Measurements from ENCODE around the gene RNASE7.
"Not testable (repeated sequence)": the region's sequence is repeated elsewhere in the genome, so short reads cannot be mapped to it uniquely, and the experiment has no call there.

RNASE7 gene

DNA sequence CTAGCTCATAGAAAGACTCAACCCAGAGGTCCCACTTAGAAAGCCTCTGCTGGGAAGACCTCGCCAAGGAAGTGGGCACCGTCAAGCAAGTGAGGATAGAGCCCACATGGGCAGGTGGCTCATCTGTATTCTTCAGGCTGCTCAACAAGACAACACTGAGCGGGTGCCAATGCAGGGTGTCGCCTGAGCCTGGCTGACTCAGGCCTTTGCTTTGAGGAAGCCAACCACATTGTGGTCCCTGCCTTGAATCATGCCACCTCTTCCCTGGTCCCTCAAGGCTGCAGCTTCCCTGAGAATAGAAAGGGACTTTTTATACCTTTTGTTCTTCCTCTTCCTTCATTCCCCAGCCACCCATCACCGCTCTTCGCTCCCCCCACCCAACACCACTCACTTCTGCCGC is 5.4 kb upstream of the RNASE7 start:
- TF ChIP-seq, protein P1, sequence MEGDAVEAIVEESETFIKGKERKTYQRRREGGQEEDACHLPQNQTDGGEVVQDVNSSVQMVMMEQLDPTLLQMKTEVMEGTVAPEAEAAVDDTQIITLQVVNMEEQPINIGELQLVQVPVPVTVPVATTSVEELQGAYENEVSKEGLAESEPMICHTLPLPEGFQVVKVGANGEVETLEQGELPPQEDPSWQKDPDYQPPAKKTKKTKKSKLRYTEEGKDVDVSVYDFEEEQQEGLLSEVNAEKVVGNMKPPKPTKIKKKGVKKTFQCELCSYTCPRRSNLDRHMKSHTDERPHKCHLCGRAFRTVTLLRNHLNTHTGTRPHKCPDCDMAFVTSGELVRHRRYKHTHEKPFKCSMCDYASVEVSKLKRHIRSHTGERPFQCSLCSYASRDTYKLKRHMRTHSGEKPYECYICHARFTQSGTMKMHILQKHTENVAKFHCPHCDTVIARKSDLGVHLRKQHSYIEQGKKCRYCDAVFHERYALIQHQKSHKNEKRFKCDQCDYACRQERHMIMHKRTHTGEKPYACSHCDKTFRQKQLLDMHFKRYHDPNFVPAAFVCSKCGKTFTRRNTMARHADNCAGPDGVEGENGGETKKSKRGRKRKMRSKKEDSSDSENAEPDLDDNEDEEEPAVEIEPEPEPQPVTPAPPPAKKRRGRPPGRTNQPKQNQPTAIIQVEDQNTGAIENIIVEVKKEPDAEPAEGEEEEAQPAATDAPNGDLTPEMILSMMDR (IDR thresholded peaks at IDR 0.05; ENCODE audit: low read length, missing control alignments), result no peak
- DNase-seq (ENCODE audit: low read depth), result no peak
- H3K4me3 ChIP-seq (replicated peaks; ENCODE audit: low read depth, low read length), result no peak overlapping the region

DNA sequence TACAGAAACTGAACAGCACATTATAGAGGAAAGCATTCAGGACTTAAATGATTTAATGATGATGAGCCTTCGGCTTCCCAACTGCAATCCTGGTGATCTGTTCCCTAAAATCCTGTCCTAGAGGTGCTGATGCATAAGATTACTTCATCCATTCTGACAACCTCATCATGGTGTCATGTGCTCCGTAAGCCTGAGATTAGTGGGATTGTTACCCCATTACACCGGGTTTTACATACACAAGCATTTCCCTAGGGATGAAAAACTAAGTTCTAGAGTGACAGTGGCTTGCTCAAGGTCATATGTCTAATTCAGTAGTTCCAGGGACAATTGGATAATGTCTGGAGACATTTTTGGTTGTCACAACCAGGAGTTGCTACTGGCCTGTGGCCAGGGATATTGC is 5.0 kb upstream of the RNASE7 start:
- H3K4me3 ChIP-seq (replicated peaks; ENCODE audit: low read depth, low read length), result no peak overlapping the region
- no peak for DNase-seq (ENCODE audit: low read depth)
- TF ChIP-seq, protein P1 (IDR thresholded peaks at IDR 0.05; ENCODE audit: low read length, missing control alignments), result no peak

DNA sequence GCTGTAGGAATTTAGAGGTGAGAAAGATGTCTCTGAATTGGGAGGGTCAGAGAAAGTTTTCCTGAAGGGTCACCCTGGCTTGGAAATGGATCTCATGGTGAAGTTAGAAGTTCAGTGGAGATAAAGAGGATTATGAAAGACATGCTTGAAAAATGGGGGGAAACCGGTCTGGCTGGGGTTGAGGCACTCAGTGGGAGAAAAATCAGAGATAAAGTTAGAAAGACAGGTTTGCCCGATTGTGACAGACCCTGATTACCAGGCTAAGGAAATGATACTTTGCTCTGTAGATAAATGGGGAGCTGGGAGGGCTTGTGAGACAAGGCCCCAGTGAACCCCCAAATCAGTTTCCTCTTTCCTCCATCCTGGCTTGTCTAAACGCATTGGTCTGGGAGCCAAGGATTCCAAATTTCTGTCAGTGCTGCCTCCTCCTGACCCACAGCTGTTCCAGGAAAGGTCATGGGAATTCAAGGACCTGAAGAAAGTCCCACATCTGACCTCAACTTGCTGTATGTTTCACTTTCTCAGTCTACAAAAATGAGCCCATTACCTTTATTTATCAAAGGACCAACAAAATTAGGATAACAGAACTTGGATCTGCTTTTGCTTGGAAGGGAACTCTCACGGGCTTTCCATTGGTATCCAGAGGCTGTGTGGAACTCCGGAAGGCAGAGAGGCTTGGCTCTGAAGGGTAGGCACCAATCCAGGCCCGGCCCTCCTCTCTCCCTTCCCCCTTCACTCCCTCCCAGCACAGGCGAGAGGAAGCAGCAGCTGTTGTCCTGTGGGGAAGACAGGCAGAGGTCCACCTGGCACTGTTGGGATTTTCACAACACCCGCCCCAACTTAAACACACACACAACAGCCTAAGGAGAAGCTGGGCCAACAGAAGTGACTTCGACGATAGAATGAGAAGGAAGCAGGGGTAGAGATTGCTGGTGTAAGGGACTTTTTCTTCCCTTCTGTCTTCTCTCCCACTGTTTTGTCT is 3.4 kb upstream of the RNASE7 start:
- DNase-seq (ENCODE audit: low read depth), result peak; percentile 89
- H3K4me3 ChIP-seq (replicated peaks; ENCODE audit: low read depth, low read length), result peak overlapping the region; percentile 4
- TF ChIP-seq, protein P1 (IDR thresholded peaks at IDR 0.05; ENCODE audit: low read length, missing control alignments), result no peak

DNA sequence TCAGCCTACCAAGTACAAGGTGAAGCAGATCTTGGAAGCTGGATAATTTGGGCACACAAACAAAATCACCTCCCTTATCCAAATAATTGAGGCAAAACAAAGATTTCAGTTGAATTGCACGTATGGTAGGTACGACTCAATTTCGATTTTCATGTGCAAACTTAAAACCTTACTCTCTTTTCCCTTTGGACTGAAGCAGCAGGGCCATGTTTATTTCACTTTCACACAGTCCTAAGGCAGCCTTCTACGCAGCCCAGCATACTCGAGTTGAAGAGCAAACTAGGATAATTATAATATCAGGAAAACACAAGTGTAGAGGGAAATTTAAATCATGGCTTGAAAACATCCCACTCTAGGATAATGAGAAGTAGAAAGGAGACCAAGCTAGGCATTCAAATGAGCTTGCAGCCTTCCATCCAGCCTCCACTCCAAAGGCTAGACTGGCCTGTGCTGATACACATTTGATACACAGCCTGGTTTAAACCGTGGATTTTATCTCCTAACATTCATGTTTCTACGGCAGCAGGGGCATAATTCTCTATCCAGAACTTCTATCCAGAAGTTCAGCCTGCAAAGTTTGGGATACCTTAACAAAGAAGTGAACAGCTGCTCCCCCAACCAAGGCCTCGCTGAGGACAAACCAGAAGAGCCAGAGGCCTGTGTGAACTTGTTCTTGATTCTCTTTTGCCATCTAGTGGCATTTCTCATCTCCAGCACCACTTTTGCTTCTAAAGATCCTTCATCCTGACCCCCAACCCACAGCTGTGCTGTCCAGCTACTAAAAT is 2.4 kb upstream of the RNASE7 start:
- no peak overlapping the region for H3K4me3 ChIP-seq (replicated peaks; ENCODE audit: low read depth, low read length)
- TF ChIP-seq, protein P1 (IDR thresholded peaks at IDR 0.05; ENCODE audit: low read length, missing control alignments), result peak; percentile 72
- DNase-seq (ENCODE audit: low read depth), result peak; percentile 86

DNA sequence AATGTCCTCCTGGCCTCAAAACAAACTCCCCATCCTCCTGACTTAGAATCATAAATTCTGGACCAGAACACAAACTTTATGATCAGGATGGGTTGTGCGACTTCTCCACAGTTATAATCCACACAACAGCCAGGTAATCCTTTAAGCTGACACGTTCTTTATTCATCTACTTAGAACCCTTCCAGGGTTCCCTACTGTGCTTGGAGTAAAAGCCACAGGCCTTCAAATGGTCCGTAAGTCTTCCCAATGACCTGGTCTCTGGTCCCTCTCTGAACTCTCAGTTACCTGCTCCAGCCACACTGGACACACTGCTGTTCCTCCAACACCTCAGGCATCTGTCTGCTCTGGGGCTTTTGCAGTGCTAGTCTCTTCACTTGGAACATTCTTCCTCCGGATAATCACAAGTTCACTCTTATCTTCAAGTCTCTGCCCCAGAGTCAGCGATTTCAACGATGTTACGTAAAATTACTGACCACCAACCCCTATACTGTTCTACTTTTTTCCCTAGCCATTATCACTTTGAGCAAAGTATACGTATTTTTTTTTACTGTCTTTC is 1.7 kb upstream of the RNASE7 start:
- DNase-seq (ENCODE audit: low read depth), result no peak
- H3K4me3 ChIP-seq (replicated peaks; ENCODE audit: low read depth, low read length), result no peak overlapping the region
- TF ChIP-seq, protein P1 (IDR thresholded peaks at IDR 0.05; ENCODE audit: low read length, missing control alignments), result no peak

DNA sequence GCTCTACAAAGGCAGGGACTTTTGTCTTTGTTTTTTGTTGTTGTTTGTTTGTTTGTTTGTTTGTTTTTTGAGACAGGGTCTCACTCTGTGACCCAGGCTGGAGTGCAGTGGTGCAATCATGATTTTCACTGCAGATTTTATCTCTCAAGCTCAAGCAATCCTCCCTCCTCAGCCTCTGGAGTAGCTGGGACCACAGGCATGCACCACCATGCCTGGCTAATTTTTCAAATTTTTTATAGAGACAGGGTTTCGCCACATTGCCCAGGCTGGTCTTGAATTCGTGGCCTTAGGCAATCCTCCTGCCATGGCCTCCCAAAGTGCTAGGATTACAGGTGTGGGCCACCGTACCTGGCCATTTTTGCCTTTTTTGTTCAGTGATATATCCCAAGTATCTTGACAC is 1.2 kb upstream of the RNASE7 start:
- not testable (repeated sequence) for H3K4me3 ChIP-seq (replicated peaks; ENCODE audit: low read depth, low read length)

DNA sequence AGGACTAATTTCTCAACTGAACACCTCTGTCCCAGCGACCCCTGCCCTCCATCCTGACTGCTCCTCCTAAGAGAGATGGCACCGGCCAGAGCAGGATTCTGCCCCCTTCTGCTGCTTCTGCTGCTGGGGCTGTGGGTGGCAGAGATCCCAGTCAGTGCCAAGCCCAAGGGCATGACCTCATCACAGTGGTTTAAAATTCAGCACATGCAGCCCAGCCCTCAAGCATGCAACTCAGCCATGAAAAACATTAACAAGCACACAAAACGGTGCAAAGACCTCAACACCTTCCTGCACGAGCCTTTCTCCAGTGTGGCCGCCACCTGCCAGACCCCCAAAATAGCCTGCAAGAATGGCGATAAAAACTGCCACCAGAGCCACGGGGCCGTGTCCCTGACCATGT is 756 bp downstream of the RNASE7 start:
- TF ChIP-seq, protein P1 (IDR thresholded peaks at IDR 0.05; ENCODE audit: low read length, missing control alignments), result no peak
- no peak for DNase-seq (ENCODE audit: low read depth)
- H3K4me3 ChIP-seq (replicated peaks; ENCODE audit: low read depth, low read length), result no peak overlapping the region

More for the DNA sequence above, 1.2 kb upstream of the RNASE7 start:
- not testable (repeated sequence) for DNase-seq (ENCODE audit: low read depth)

All from fibroblast of pulmonary artery (primary cell).